HG02973 (cell line): ENCODE data around the gene AGBL4.
"Not testable (repeated sequence)": the region's sequence is repeated elsewhere in the genome, so short reads cannot be mapped to it uniquely, and the experiment has no call there.

Source experiments
- ATAC-seq: cut with Tn5 transposase; IDR thresholded peaks from one replicate; pipeline ENCODE4 v1.9.1; 2021; ENCODE audit warnings: moderate library complexity; ENCODE audit not compliant: unreplicated experiment

AGBL4 gene

DNA sequence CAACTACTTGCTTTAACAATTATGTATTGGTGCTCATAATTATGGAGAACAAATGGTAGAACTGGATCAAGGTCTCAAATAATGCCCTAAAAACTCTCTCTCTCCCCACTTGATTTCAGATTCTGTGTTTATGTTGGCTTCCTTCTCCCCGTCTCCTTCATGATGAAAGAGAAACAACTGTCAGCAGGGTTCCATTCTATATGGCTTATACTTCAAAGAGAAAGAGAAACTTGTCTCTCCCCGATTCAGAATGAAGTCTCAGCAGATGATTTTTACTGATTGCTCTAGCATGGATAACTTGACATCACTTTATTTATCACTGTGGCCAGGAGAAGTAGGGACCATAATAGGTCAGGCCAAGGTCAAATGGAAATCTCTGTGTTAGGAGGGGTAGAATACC lies 575.6 kb downstream of the AGBL4 start:
- no peak for ATAC-seq

DNA sequence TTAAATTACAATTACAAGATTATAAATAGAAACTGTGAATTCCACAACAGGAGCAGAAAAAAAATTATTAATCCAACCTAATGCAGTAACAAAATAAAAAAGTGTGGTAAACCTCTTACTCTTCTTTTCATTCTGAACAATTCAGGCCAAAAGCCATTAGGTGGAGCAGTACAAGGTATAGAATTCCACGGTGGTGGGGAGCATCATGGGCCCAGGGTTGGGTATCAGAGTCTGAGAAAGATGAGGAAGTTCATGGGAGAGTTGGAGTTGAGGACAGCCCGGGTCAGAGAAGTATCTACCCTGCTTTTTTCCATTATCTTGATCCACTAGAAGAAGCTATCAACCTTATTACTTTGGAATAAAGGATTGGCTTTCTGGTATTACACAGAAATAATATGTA lies 586.9 kb downstream of the AGBL4 start:
- ATAC-seq: no peak

DNA sequence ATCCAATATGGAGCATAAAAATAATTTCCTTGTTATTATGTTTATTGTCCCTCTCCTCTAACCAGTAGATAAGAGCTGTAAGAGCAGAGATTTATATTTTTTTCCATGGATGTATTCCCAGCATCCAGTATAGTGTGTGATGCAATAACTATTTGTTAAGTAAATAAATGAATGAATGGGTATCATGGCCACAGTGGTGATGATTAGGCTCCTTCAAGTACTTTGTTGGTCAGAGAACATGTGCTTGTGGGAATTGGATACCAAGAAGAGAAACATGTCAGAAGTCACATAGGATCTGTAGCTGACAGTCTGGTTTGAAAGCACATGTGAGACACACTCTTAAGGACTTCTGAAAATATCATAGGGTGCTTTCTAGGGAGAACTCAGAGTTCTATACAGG lies 588.5 kb downstream of the AGBL4 start:
- no peak for ATAC-seq

DNA sequence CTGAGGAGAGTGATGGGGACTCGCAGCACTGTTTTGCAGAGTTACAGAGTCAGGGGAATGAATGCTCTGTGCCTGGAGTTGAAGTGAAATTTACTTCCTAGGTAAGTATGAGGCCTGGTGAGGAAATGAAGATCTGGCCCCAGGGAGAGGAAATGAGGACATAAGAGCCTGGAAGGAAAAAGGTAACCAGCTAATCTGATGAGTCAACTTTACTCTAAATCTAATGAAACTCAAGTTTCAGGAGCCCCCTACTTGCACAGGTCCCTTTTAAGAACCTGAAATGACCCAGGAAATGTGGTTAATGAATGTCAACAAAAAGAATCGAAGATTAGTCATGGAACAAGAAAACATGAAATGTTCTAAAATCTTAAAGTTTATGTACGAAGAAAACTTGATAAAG lies 599.0 kb downstream of the AGBL4 start:
- ATAC-seq: no peak

DNA sequence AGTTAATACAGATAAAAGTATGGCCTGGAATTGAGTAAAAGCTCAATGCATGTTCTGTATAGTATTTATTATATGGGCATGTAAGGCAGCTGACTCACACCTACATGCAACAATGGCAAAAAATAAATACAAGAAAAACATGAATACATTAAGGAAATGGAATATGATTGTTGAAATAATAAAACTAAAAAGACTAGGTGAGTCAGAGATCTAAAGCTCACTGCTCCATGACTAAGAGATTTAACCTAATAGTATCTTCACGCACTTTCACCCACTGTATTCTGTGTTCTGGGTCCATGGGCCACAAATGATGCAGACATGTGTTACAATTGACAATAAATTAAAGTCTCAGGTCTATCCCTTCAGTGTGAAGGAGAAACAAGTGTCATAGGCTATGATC lies 607.0 kb downstream of the AGBL4 start:
- ATAC-seq: no peak

DNA sequence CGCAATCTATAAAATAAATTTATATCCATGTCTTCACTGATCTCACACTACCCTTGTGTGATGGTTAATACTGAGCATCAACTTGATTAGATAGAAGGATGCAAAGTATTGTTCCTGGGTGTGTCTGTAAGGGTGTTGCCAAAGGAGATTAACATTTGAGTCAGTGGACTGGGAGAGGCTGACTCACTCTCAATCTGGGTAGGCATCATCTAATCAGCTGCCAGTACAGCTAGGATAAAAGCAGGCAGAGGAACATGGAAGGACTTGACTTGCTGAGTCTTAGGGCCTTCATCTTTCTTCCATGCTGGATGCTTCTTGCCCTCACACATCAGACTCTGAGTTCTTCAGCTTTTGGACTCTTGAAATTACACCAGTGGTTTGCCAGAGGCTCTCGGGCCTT lies 615.4 kb downstream of the AGBL4 start:
- ATAC-seq: no peak

DNA sequence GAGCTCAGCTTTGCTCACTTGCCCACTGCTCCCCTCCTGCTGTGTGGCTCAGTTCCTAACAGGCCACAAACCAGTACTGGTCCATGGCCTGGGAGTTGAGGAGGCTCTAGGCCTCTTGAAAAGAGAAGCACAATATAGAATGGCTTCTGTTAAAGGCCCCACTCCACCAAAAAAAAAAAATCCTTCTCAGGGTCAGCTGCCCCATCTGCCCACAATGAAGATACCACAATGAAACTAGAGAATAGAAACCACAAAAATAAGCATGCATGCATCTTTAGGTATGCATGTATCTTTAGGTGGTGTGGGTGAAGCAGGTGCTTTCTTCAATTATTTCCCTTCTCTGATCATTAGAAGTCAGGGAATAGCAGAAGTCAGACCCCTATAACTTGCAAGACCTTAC lies 626.7 kb downstream of the AGBL4 start:
- ATAC-seq: no peak

DNA sequence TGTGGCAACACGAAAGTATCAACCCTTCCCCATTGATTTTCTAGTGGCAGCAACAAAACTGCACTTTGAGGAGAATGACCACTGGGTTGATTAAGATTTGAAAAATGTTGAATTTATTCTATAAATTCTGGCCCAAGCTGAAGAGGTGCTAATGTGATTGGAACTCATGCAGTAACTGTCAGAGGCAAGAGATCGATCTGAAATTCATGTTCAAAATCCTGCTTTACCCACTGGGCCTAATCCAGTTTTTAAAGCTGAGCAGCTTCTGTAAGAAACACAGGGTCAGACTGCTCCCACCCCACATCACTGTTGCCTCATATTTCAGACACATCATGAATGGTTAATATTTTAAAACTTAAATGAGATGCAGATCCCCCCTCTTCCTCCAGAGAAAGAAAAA lies 629.6 kb downstream of the AGBL4 start:
- no peak for ATAC-seq

DNA sequence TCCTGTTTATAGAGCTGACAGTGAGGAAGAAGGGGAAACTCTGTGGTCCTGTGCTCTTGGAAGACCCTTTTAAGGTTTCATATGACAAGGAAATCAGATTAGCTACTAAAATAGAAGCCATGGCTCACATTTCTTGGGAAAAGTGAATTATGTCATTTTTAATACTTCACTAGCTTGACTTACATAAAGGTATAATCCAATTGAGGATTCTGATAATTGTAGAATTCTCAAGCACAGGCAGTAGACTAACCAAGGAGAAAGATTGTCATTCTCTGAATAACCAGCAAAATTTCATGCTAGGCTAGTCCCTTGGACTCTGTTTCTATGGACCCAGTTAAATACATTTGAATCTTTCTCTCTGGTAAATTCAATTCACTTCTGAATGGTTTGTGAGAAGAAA lies 634.1 kb downstream of the AGBL4 start:
- ATAC-seq: no peak

DNA sequence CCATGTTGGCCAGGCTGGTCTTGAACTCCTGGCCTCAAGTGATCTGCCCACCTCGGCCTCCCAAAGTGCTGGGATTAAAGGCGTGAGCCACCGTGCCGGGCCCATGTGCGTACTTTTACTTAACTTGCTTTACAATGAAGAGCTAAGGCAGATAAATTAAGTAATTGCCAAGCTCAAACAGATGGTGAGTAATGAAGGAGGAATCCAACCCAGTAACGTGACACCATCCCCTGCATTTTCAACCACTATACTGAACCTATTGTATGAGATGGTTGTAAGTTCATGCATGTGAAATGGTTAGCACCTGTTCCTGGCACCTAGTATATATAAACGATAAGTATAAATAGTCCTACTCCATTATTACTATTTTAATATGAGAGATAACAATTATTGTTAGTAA lies 659.1 kb downstream of the AGBL4 start:
- no peak for ATAC-seq

DNA sequence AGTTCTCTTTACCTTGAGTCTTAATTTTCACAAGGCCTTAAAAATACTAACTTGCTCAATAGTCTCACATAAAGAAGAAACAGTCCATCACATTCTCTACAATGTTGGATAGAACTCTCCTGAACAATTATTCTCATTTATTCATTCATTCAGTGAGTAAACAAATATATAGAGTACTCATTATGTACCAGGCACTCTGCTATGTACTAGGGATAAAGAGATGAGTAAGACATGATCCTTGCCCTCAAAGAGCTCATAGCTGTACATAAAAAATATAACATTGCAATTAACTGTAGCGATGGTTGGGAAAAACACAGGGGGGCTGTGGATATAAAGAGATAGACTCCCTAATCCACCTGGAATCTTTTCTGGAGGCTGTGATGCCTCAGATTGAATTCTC lies 660.1 kb downstream of the AGBL4 start:
- no peak for ATAC-seq

DNA sequence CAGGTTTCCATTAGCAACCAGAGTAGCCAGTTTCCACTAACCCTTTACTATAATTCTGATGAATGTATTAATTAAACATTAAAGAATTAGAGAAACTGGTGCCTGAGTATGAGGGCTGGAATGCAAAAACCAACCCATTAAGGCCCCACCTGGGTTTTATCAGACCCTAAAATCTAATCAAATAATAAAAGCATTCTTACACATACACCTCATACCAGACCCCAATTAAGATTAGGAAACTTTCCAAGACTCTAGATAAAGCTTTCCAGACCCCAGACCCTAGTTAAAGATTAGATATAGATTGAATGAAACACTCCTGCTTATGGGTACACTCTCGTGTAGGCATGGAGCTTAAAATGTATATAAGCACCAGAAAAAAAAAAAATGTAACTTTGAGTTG lies 665.7 kb downstream of the AGBL4 start:
- no peak for ATAC-seq

DNA sequence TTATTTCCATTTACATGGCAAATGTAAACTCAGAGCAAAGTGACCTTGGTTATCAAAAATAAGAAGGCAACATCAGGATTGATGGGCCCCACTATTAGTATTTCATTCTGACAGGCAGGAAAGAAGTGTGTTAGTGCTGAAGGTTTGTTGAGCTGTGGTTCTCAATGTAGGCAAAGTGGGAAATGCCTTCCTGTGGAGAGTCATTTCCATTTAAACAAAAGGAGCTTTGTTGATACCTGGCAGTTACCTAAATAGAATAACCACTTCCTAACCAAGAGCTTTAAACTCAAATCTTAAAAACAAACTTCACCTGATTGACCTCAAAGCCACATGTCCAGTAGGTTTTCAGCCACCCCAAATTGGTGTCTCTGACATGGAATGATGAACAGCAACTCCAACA lies 667.2 kb downstream of the AGBL4 start:
- no peak for ATAC-seq

DNA sequence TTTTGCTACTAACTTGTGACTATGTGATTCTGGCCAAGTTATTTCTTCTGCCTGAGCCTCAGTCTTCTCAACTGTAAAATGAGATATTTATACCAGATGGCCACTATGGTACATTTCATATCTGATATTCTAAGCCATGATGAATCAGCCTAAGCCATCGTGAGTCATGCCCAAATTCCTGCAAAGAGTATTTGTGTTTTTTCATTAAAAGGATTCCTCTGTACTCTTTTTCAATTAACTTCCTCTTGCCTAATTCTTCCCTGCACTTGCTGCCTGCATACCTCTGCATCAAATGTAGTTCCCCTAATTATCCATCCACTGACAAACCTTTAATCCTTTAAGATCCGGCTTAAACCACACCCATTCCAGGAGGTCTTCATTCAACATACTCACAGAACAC lies 672.0 kb downstream of the AGBL4 start:
- no peak for ATAC-seq

DNA sequence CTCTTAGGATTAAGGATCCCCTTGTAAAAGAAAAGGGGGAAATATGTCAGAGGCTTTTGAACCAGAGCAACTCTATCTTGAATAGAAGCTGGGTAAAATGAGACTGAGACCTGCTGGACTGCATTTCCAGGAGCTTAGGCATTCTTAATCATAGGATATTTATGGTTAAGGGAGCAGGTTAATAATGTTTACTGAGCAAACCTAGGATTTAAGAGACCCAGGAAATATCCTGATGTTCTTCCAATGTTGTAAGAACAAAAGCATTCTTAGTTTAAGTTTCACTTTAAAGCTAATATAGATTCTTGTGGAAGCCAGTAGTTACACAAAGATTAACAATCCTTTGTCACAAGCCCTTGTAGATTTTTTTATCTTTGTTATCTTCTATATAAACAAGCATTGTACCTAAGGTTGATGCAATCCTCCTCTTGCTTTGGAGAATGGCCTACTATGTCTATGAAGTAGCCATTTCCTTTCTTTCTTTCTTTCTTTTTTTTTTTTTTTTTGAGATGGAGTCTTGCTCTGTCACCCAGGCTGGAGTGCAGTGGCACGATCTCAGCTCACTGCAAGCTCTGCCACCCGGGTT lies 676.9 kb downstream of the AGBL4 start:
- no peak for ATAC-seq

DNA sequence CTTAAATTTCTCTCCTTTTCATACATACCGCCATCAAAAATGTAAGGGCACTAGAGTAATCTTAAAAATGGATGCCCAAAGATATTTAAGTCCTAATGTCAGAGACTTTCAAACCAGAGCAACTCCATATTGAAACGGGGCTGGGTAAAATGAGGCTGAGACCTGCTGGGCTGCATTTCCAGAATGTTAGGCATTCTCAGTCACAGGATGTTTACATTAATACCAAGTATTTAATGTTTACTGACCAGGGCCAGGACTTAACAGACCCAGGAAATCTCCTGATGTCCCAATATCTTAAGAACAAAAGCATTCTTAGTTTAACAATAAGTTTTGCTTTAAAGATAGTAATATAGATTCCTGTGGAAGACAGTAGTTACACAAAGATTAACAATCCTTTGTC lies 683.2 kb downstream of the AGBL4 start:
- ATAC-seq: no peak

DNA sequence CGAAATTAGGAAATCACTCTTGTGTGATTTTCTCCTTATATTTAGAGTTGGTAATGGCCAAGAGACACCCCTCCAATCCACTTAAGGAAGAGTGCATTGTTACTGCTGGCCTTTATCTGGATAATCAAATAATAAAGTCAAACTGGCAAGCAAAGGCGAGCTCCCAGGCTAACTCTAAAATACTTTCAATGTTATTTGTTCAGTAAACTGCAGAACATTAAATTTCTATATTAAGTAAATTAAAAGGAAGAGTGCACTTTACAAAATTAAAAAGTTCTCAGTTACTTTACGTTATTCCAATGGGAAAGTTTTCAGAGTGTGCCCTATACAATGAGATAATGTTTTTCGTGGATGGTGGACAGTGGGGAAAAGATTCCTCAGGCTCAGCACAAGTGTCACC lies 684.7 kb downstream of the AGBL4 start:
- ATAC-seq: no peak

DNA sequence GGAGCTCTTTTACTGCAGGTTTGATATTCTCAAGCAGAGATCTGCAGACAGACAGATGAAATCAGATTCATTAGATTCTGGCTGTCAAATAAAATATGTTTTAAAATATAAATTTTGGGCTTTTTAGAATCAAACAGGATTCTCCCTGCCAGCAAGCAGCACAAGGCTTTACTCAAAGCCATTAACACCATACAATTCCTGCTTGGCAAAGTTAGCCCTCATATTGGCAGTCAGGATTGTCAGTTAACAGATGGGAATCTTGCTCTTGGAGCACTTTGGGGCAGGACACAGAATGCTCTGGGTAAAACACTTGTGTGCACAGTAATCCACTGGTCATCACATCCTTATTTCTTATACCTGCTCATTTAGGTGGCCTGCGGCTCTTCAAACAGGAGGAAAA lies 686.5 kb downstream of the AGBL4 start:
- ATAC-seq: no peak

DNA sequence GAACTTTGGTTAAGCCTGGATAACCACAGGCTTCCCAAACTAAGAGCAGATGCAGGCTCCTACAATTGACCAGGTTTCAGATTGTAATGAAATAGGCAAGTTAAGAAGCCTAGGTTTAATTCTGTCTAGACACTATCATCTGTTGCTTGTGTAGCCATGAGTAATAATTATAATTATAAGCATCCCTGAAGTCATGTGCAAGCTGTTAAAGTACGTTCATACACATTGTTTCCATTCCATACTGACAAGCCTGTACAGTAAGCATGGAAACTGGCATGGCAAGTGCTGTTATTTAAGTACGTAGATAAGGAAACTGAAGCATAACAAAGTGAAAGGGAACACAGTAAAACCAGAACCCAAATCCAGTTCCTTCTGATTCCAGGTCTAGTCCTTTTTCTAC lies 689.8 kb downstream of the AGBL4 start:
- no peak for ATAC-seq

DNA sequence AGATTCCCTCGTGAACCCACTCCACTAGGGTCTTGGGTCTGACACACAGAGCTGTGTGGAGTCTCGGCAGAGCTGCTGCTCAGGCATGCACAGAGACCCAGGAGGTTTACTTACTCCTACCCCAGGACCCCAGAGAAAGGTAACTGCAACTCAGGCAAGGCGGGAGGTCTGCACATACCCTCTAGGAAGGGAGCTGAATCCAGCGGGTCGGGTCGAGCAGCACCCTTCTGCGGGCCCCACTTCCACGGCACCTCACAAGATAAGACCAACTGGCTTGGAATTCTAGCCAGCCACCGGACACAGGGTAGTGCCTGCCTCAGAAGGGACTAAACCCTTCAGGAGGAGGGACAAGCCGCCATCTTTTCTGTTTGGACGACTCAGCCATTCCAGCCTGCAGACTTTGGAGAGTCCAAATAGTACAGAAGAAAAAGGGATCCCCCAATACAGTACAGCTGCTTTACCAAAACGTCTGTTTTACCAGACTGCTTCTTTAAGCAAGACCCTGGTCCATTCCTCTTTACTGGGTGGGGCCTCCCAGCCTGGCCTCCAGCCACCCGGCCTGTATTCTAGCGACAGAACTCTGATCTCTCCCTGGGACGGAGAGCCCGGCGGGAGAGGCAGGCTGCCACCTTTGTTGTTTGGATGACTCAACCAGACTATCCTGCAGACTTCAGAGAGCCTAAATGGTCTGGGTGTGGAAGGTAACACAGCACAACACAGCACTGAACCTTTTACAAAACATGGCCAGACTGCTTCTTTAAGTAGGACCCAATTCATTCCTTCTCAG lies 692.5 kb downstream of the AGBL4 start:
- ATAC-seq: no peak

DNA sequence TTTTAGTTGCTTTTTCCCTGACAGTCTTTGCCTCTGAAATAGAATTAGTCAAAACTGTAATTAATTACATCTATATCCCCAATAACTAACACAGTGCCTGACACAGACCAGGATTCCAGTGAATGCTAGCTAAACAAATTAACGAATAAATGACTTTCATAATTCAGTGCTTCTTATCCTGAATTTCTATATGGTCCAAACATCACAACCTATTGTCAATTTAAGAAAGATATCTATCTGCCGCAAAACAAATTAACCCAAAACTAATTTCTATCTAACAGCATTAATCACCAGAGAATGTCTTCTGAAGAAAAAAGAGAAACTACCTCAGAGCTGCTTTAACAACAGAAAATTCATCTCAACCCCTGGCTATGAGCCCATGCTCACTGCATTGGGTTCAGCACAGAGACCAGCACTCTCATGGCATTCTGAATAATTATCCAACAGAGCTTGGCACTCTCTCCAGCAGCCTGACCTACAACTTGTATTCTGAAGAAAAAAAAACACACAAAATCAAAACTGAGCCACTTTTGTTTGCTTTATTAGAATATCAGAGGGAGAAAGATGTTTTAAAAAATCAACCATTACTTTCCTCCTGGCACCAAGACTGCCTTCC lies 699.7 kb downstream of the AGBL4 start:
- ATAC-seq: no peak

DNA sequence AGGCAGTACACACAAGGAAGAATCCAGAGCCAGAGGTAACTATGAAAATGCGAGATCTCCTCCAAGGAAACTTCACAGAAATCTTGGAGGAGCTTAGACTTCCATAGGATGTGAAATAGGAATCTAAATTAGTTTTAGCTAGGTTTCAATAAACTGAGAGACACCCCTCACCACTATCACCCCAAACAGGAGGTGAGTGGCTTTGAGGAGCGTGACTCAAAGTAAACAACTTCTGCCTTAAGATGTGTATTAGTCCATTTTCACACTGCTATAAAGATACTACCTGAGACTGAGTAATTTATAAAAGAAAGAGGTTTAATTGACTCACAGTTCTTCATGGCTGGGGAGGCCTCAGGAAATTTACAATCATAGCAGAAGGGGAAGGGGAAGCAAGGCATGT lies 703.3 kb downstream of the AGBL4 start:
- ATAC-seq: not testable (repeated sequence)
